Measurements from ENCODE around the gene SFSWAP.

DNA sequence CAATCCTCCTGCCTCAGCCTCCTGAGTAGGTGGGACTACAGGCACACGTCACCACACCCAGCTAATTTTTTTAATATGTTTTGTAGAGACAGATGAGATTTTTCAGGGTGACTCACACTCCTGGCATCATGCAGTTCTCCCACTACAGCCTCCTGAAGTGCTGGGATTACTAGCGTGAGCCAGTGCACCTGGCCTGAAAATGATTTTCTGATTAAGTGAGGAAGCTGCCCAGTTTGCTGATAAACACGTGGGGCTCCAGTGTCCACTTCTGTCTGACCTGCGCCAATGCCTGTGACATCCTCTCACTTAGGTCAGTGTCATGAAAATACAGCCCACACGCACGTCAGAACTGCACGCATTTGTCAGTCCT is 37.0 kb upstream of the SFSWAP start:
- TF ChIP-seq POLR2A (IDR thresholded peaks at IDR 0.05), result no peak
- TF ChIP-seq, protein P1, sequence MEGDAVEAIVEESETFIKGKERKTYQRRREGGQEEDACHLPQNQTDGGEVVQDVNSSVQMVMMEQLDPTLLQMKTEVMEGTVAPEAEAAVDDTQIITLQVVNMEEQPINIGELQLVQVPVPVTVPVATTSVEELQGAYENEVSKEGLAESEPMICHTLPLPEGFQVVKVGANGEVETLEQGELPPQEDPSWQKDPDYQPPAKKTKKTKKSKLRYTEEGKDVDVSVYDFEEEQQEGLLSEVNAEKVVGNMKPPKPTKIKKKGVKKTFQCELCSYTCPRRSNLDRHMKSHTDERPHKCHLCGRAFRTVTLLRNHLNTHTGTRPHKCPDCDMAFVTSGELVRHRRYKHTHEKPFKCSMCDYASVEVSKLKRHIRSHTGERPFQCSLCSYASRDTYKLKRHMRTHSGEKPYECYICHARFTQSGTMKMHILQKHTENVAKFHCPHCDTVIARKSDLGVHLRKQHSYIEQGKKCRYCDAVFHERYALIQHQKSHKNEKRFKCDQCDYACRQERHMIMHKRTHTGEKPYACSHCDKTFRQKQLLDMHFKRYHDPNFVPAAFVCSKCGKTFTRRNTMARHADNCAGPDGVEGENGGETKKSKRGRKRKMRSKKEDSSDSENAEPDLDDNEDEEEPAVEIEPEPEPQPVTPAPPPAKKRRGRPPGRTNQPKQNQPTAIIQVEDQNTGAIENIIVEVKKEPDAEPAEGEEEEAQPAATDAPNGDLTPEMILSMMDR (IDR thresholded peaks at IDR 0.05), result no peak

Data from tibial nerve (tissue), 3 donors.